GM19240 (cell line): ENCODE results near the gene GPR89A.
A peak's percentile ranks its signal among the peaks of the same experiment; 100 is the strongest.
"Not testable (repeated sequence)": the region's sequence is repeated elsewhere in the genome, so short reads cannot be mapped to it uniquely, and the experiment has no call there.

ENCODE experiments used
- DNase-seq: peaks from one replicate; pipeline ENCODE4 v3.0.0; 2011; ENCODE audit warnings: low spot score; ENCODE audit not compliant: insufficient read length

Gene GPR89A

DNA sequence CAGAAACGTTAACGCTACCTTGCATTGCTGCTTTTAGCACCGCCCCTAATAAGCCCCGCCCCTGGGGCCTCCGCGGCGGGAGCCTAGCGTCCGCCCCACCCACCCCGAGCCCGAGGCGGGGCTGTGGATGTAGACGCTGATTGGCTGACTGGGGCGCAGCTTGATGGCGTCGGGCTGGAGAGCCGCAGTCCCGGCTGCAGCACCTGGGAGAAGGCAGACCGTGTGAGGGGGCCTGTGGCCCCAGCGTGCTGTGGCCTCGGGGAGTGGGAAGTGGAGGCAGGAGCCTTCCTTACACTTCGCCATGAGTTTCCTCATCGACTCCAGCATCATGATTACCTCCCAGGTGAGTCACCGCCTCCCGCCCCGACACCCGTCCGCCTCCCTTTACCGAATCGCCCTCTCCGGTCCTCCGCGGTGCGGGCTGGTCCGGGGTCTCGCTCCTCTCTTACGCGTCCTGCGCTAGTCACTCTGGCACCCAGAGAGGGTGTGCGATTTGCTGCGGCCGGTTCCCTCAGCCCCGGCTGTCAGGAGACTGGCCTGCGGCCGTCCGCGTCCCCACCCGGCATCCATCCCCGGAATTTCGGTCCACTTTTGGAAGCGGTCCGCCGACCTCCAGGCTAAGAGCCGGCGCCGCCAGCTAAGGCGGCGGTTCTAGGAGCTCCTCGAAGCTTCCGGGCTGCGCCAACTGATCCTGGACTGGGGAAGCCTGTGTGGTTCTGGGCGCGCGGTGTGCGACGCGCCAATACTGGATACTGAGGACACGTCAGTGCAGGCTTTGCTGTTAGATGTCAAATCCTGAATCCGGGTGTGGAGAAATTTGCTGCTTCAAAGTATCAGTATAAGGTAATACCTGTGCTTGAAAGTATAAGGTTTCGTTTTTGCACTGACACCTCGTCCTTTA, at the start of gene GPR89A:
Gene GPR89A (plus strand): TSS at position 156 of the 901 bp plus-strand sequence. CDS start 146 bp downstream, at position 302.
- DNase-seq = peak; percentile 42

GRCh38 chr1:145586820-145587219, 21.0 kb upstream of the GPR89A start:
- not testable (repeated sequence) for DNase-seq

- DNase-seq = not testable (repeated sequence)
Observed at GRCh38 chr1:145590806-145591205, 17.0 kb upstream of the GPR89A start.

- not testable (repeated sequence) for DNase-seq
Observed at GRCh38 chr1:145592347-145592746, 15.4 kb upstream of the GPR89A start.

GRCh38 chr1:145595421-145595820, 12.4 kb upstream of the GPR89A start:
- DNase-seq = not testable (repeated sequence)

GRCh38 chr1:145596236-145596635, 11.6 kb upstream of the GPR89A start:
- not testable (repeated sequence) for DNase-seq

GRCh38 chr1:145599426-145599825, 8.4 kb upstream of the GPR89A start:
- DNase-seq = not testable (repeated sequence)

DNA sequence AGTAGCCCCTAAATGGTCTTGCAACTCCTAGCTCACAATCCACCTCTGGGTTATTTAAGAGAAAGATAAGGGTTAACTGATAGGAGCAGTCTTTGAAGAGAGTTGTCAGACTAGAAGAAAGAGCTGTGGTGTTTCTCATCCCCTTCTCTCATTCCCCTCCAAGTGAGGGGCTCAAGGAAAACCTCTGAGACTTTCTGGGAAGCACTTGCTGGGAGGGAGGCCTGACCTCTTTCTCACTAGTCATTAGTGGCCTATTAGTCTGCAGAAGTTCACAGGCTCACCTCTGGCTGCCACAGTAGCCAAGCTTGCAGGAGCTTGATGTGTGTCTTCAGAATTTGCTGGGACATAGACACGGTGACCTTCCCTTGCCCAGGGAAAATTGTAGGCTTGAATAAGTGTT, 6.2 kb upstream of the GPR89A start:
- no peak for DNase-seq

DNA sequence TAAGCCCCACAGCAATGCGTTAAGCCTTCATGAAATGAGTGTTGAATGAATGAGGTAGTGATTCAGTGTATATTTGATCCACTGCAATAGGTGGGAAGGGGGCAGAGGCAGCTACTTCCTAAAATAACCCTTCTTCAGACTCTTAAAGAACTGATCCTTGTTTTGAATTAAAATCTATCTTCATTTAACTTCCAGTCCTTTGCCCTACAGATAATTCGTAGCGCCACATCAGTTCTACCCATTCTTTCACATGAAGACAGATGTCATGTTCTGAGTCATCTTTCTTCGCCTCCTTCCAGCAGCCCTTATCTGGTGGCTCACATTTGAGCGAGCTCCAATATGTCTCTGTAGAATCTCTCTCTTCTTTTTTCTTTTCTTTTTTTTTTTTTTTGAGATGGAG, 948 bp upstream of the GPR89A start:
- not testable (repeated sequence) for DNase-seq

DNA sequence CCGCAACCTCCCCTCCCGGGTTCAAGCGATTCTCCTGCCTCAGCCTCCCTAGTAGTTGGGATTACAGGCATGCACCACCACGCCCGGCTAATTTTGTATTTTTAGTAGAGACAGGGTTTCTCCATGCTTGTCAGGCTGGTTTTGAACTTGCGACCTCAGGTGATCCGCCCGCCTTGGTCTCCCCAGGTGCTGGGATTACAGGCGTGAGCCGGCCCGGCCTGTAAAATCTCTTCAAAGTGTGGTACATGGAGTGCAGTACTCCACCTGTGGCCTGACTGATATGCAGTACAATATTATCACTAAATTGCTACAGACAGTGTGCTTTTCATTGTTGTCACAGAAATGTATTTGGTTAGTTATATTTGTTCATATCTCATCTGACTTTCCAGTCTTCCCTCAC, 499 bp upstream of the GPR89A start:
- not testable (repeated sequence) for DNase-seq

- DNase-seq = not testable (repeated sequence)
Observed at GRCh38 chr1:145610744-145611143, 3.0 kb downstream of the GPR89A start.

GRCh38 chr1:145620073-145620472, 12.3 kb downstream of the GPR89A start:
- DNase-seq = not testable (repeated sequence)

- not testable (repeated sequence) for DNase-seq
Observed at GRCh38 chr1:145622177-145622576, 14.4 kb downstream of the GPR89A start.

DNA sequence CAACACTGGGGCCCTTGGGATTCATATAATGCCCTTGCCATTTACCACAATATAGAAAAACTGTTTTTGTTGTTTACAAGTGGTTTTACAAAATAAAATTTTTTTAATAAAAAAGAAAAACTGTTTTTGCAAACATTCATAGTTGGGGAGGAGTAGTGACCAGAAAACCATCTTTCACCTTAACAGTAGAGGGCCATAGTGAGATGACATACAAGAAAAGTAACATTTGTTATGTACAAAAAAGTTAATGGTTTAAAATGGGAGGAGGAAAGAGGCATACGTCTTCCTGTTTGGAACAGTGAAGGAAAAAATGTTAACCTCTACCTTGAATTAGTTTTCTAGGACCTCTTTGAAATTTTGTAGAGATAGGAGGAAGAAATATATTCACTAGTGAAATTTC, 28.4 kb downstream of the GPR89A start:
- not testable (repeated sequence) for DNase-seq

DNA sequence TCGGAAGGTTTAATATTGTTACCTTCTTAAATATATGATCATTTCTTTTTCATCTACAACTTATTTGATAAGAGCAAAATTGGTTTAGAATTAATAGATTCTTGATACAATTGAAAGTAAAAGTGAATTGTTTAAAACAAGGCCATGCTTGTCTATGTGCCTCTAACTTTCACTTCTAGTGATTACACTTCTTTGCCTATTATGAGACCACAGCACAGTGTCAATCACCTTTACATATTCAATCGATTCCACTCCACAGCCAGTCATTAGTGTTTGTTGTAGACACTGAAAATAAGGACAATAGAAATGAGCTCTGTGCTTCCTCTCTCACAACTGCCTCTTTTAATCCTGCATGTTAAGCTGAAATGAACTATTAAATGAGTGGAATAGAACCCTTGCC, 34.1 kb downstream of the GPR89A start:
- DNase-seq = not testable (repeated sequence)

DNA sequence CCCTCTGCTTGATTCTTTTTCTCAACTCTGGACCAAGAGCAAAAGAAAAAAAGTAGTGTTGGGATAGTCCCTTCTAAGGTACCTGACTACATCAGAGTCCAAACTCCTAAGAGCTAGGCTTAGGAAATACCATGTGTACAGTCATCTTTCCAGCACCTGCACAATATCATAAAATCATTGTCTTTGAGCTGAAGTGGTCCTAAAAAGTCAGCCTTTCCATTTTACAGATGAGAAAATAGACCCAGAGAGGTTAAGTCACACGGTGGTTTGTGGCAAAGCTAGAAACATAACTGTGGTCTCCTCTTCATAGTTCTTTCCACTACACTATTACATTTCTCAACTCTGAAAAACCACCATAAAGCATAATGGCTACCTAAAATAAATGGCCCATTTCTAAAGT, 36.2 kb downstream of the GPR89A start:
- not testable (repeated sequence) for DNase-seq

DNA sequence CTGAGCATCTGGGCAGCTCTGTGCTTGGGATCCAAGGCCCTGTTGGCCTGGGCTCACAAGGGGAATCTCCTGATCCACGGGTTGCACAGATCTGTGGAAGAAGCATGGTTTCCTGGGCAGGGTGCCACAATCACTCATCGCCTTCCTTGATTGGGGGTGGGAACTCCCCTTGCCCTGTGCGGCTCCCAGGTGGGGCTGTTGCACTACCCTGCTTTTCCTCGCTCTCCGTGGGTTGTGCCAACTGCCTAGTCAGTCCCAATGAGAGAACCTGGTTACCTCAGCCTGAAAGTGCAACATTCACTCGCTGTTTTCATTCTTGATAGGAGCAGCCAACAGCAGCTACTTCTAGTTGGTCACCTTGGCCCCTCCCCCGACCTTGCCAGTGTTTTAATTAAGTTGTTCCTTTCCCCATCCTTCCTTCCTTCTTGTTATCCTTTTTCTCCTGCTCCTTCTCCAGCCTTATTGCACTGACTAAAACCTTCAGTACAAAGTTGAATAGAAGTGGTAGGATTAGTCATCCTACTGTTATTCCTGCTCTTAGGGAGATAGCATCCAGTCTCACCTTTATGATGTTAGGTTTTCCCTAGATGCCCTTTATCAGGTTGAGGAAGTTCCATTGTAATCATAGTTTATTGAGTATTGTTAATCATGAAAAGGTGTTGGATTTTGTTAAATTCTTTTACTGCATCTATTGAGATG, 48.6 kb downstream of the GPR89A start:
- DNase-seq = not testable (repeated sequence)

DNA sequence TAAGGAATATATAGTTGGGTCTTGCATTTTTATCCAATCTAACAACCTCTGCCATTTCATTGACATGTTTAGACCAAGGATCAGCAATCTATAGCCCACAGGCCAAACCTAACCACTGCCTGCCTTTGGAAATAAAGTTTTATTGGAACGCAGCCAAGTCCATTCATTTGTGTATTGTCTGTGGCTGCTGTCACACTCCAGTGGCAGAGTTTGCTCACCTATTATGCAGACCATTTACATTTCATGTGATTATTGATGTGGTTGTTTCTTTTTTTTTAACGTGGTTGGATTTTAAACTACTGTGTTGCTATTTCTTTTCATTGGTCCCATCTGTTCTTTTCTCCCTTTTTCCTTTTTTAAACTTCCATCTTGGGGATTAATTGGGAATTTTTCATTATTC, 54.7 kb downstream of the GPR89A start:
- DNase-seq = not testable (repeated sequence)

GRCh38 chr1:145665015-145665414, 57.2 kb downstream of the GPR89A start:
- DNase-seq = not testable (repeated sequence)

- DNase-seq = not testable (repeated sequence)
Observed at GRCh38 chr1:145670995-145671745, 63.4 kb downstream of the GPR89A start.

- DNase-seq = not testable (repeated sequence)
Observed at GRCh38 chr1:145673217-145673616, 65.4 kb downstream of the GPR89A start.
